Right atrium auricular region (tissue), 2 donors: ENCODE measurements around the gene FXYD5. TPM values are rescaled to one million over a fixed set of nuclear protein-coding genes. Genes with fewer than 3 reads are reported as not detected.

Experiments used
- DNase-seq: peaks from one replicate; pipeline ENCODE4 v3.0.0-alpha.2; 2019; ENCODE audit warnings: low spot score
- H3K27ac ChIP-seq, 2 donors: fragments of 200-600 bp; sonication (generic); 1 replicate in 1 of 2; 2 replicates in 1 of 2; pipeline ENCODE4 v1.5.1; 2016 to 2019
- H3K27me3 ChIP-seq, 2 donors: fragments of 200-600 bp; sonication (generic); one replicate each; pipeline versions ENCODE4 v1.5.1 to v1.6.0; 2017 to 2019
- H3K36me3 ChIP-seq: fragments of 200-600 bp; sonication (generic); one replicate; pipeline ENCODE4 v1.5.1; 2016
- H3K4me1 ChIP-seq, 2 donors: fragments of 200-600 bp; sonication (generic); one replicate each; pipeline versions ENCODE4 v1.5.1 to v1.6.0; 2017 to 2019
- H3K4me3 ChIP-seq, 2 donors: fragments of 200-600 bp; sonication (generic); 1 replicate in 1 of 2; 2 replicates in 1 of 2; pipeline ENCODE4 v1.5.1; 2017 to 2019; ENCODE audit warnings: mild to moderate bottlenecking in 1 of 2, moderate library complexity in 1 of 2
- H3K9me3 ChIP-seq, 2 donors: fragments of 200-600 bp; sonication (generic); one replicate each; pipeline ENCODE4 v1.5.1; 2019
- total RNA-seq, 2 donors: library from RNA; depleted of rRNA; stranded (reverse); fragments of >200 nt; gene quantifications; one replicate each; pipeline ENCODE4 v1.1.0, GENCODE V29; 2016
- TF ChIP-seq, protein P1 (sequence below), 2 donors: fragments of 200-600 bp; sonication (generic); IDR thresholded peaks; one replicate each; pipeline ENCODE4 v1.5.1; 2019; ENCODE audit warnings: antibody characterized with exemption in 2 of 2

Gene FXYD5
- total RNA-seq, 2 donors from 2014 or later = 31.3 to 77.7 TPM

DNA sequence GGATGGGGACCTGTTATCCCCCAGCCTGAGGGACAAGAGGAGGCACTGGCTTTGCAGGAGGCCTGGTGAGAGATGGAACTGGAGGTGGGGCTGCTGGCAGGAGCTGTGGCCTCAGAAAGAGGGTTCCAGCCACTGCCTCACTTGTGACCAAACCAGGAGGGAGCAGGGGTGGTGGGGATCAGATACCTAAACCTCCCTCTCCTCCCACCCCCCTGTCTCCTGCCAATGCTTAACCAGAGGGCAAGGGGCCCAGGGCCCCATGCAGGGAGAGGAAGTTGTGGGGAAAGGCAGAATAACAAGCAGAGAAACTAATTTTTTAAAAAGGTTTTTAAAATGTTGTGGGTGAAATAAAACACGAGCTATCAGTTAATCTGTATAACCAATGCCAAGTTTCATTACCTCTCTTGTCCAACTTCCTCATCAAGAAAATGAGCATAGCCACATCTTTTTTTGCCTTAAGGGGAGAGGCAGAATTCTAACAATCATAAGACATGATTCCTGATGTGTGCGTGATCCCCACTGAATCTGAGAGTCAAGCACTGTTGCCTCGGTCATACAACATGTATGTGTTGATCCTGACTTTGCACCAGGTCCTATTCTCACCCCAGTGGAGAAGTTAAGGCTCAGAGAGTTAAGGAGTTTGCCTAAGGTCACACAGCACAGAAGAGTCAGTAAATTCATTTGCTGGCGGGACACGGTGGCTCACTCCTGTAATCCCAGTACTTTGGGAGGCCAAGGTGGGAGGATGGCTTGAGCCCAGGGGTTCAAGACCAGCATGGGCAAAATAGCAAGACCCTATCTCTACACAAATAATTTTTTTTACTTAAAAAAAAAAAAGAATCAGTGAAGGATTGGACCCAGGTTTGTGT is 12.9 kb downstream of the FXYD5 start:
- H3K4me1 ChIP-seq = no peaks in the 10 kb centered on the region
- no peak overlapping the region for H3K4me3 ChIP-seq
- H3K27me3 ChIP-seq = no peaks in the 10 kb centered on the region
- TF ChIP-seq, protein P1, sequence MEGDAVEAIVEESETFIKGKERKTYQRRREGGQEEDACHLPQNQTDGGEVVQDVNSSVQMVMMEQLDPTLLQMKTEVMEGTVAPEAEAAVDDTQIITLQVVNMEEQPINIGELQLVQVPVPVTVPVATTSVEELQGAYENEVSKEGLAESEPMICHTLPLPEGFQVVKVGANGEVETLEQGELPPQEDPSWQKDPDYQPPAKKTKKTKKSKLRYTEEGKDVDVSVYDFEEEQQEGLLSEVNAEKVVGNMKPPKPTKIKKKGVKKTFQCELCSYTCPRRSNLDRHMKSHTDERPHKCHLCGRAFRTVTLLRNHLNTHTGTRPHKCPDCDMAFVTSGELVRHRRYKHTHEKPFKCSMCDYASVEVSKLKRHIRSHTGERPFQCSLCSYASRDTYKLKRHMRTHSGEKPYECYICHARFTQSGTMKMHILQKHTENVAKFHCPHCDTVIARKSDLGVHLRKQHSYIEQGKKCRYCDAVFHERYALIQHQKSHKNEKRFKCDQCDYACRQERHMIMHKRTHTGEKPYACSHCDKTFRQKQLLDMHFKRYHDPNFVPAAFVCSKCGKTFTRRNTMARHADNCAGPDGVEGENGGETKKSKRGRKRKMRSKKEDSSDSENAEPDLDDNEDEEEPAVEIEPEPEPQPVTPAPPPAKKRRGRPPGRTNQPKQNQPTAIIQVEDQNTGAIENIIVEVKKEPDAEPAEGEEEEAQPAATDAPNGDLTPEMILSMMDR (IDR thresholded peaks at IDR 0.05) = no peak
- DNase-seq = no peak
- H3K9me3 ChIP-seq = peaks cover 0 to 25% of the 10 kb centered on the region in 2 donors
- no peak overlapping the region for H3K27ac ChIP-seq
- H3K36me3 ChIP-seq = peaks cover 44% of the 10 kb centered on the region

DNA sequence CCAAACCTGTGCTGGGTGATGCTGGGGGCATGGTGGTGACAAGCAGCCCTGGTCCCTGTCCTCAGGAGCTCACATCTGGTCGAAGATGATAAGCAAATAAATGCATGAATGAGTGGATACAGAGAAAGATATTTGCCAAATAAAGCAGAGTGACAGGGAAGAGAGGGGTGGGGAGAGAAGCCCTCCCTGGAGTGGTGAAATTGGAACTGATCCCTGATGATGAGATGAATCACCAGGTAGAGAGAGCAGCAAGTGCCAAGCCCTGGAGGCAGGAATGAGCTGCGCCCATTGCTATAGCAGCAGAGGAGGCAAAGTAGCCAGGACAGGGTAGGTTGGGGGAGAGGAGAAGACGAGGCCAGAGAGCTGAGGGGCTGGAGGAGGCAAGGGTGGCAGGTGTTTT is 13.7 kb downstream of the FXYD5 start:
- Histone ChIP-seq H3K9me3 (peaks cover 0 to 25% of the 10 kb centered on the region in 2 donors), H3K27ac (no peak overlapping the region)

DNA sequence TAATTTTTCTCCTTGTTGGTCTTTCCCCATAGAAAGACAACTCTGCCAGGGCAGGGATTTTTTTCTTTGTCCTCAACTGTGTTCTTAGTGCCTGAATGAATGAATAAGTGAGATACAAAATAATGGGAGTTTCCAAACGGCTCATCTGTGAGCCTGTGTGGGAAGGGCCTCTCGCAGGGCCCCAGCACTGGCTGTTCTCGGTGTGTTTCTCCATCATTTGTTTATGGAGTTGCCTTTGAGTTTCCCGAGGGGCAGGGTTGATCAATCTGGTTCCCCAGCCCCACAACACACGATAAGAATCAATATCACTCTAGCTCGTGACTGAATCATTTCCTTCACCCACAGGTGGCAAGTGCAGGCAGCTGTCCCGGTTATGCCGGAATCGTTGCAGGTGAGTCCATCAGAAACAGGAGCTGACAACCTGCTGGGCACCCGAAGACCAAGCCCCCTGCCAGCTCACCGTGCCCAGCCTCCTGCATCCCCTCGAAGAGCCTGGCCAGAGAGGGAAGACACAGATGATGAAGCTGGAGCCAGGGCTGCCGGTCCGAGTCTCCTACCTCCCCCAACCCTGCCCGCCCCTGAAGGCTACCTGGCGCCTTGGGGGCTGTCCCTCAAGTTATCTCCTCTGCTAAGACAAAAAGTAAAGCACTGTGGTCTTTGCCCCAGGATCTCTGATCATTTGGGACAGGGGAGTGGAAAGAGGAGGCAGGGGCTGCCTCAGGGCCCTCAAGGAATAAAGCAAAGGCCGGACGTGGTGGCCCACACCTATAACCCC is 14.9 kb downstream of the FXYD5 start:
- TF ChIP-seq, protein P1 (IDR thresholded peaks at IDR 0.05) = no peak
- no peak for DNase-seq
- no peaks in the 10 kb centered on the region for H3K27me3 ChIP-seq
- H3K4me3 ChIP-seq = no peak overlapping the region
- peaks cover 0 to 19% of the 10 kb centered on the region in 2 donors for H3K9me3 ChIP-seq
- H3K4me1 ChIP-seq = no peaks in the 10 kb centered on the region
- no peak overlapping the region for H3K27ac ChIP-seq
- H3K36me3 ChIP-seq = peaks cover 27% of the 10 kb centered on the region

More for the DNA sequence above, 13.7 kb downstream of the FXYD5 start:
- peaks cover 37% of the 10 kb centered on the region for H3K36me3 ChIP-seq
- no peak for DNase-seq
- H3K4me3 ChIP-seq = no peak overlapping the region
- no peaks in the 10 kb centered on the region for H3K4me1 ChIP-seq
- H3K27me3 ChIP-seq = no peaks in the 10 kb centered on the region
- TF ChIP-seq, protein P1 (IDR thresholded peaks at IDR 0.05) = no peak

DNA sequence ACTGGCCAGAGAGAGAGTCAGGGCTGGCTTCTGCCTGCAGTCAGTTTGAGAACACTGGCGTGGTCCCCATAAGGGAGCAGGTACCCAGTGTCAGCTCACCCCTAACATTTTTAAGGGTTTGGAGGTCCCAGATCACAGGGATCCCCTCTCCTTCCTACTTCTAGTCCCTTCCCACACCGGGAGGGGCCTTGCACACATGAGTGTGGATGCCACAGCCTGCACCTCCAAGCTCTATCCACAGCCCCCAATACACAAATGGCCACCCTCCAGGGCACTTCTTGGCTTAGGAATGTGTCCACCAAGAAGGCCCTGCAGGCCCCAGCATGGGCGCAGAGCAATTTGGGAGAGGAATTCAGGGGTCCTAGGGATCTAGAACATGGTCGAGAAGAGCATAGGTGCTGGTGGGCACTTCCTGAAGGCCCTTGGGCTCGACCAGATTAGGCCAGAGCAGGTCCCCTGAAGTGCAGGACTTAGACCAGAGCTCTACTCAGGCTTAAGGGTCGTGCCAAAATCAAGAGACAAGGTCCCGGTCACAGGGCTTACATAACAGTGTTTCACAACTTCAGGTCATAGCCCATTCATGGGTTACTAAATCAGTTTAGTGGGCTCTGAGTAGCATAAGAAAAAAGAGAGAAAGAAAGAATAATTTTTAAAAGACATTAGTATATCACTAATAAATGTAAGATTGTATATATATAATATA is 16.0 kb downstream of the FXYD5 start:
- no peaks in the 10 kb centered on the region for H3K27me3 ChIP-seq
- TF ChIP-seq, protein P1 (IDR thresholded peaks at IDR 0.05) = no peak
- no peak overlapping the region for H3K27ac ChIP-seq
- H3K36me3 ChIP-seq = peaks cover 17% of the 10 kb centered on the region
- H3K4me3 ChIP-seq = no peak overlapping the region
- no peak for DNase-seq
- peaks cover 0 to 12% of the 10 kb centered on the region in 2 donors for H3K9me3 ChIP-seq
- no peaks in the 10 kb centered on the region for H3K4me1 ChIP-seq

DNA sequence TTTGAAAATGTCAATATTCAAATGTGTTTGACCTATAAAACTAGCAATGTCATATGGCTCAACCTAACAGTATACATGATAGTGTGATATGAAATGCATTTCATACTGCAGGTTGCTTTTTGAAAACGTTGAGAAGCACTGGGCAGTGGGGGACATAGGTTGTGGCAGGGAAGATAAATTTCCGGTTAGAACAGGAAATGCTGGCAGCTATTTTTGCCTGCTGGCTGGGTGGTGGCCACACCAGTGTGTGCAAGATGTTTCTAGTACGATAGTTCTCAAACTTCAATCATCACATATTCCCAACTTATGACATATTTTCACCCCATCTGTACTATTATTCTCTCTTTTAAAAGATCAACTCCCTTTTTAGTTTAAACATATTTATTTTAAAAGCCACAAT is 17.2 kb downstream of the FXYD5 start:
- Histone ChIP-seq H3K4me3 (no peak overlapping the region), H3K36me3 (peaks cover 5% of the 10 kb centered on the region), H3K4me1 (no peaks in the 10 kb centered on the region), H3K9me3 (peaks cover 0 to under 1% of the 10 kb centered on the region in 2 donors), H3K27ac (no peak overlapping the region), H3K27me3 (no peaks in the 10 kb centered on the region)
- DNase-seq = no peak
- TF ChIP-seq, protein P1 (IDR thresholded peaks at IDR 0.05) = no peak
